Measurements from ENCODE around the gene PTCD3. TPM values are rescaled to one million over a fixed set of nuclear protein-coding genes. Genes with fewer than 3 reads are reported as not detected.
A peak's percentile ranks its signal among the peaks of the same experiment; 100 is the strongest.

PTCD3 gene
- total and polyA plus RNA-seq, 2 donors = 28.8 to 159 TPM

DNA sequence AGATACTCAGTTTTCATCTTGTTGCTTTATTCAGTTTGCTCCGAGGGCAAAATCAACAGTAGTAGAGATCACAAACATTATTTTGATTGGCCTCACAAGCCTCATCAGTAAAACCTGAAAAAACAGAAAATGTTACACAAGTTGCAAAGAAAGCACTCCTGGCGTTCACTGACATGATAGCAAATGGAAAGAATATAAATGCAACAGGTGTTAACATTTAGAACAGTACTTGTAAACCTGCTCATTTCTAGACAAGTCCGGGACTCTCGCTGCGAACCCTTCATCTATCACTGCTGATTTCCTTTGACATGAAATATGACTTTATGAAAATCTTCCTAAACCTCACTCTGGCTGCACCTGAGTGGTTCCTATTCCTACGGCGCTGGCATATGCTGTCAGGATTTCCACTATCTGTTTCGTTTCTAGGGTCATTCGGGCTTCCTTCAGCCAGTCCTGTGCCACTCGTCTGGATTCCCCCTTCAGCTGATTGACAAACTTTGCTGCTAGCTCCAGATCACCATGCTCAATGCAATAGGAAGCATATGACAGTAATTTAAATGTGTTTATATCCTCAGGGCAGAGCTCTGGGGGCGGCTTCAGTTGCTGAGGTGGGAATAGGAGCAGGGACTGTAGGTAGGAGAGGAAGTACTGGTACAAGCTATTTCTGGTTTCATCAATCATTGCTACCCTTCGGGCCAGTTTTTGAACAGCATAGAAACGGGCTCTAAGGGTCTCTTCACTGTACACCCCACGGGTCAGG, 38.1 kb downstream of the PTCD3 start:
- no peak overlapping the region for H3K4me3 ChIP-seq (ENCODE audit: low read depth, low read length)
- no peak for DNase-seq (ENCODE audit: extremely low spot score)
- H3K36me3 ChIP-seq (ENCODE audit: insufficient read depth) = peaks cover 5% of the 10 kb centered on the region
- WGBS = 90% methylated on average over 14 of the region's 14 CpGs
- H3K27ac ChIP-seq (ENCODE audit: low read depth) = no peak overlapping the region
- H3K4me1 ChIP-seq (ENCODE audit: insufficient read depth) = no peaks in the 10 kb centered on the region

DNA sequence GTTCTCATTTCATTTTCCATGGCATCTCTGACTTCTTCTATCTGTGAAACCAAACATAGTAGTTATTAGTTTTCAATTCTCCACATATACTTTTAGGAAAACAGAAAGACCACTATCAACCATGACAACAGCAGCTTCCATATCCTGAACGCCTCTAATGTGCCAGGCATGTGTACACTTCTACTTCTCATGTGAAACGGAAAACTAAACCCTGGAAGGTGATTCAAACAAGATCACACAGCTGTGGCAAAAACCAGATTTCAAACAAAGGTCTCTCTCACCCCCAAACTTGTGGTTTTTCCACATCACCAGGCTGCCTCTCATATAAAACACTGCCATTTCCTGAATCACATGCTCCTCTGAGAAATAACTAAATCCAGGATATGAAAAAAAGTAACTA, 41.8 kb downstream of the PTCD3 start:
- H3K4me3 ChIP-seq (ENCODE audit: low read depth, low read length) = no peak overlapping the region
- no peak overlapping the region for H3K27ac ChIP-seq (ENCODE audit: low read depth)
- no peak for DNase-seq (ENCODE audit: extremely low spot score)
- peaks cover 7% of the 10 kb centered on the region for H3K36me3 ChIP-seq (ENCODE audit: insufficient read depth)
- H3K4me1 ChIP-seq (ENCODE audit: insufficient read depth) = no peaks in the 10 kb centered on the region
- 88% methylated on average over 2 of the region's 2 CpGs for WGBS

DNA sequence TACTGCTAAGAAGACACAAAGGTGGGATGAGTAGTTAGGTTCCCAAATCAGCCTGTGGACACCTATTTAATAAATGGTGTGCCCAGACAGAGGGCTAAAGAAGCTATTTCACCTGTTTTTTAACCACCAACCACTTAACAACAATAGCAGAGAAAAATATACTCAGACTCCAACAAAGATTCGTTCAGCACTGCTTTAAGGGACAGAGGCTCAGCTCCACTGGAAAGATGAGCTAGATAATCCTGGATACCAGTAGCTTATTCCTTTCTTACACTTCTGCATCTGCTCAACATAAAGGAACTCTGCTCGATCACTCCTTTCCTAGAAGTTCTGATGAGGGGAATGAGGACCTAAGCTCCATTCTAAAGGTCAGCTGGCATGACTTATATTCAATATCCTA, 44.5 kb downstream of the PTCD3 start:
- no peak for DNase-seq (ENCODE audit: extremely low spot score)
- H3K36me3 ChIP-seq (ENCODE audit: insufficient read depth) = peaks cover 6% of the 10 kb centered on the region
- H3K27ac ChIP-seq (ENCODE audit: low read depth) = no peak overlapping the region
- WGBS = 95% methylated on average over 2 of the region's 2 CpGs
- H3K4me3 ChIP-seq (ENCODE audit: low read depth, low read length) = no peak overlapping the region
- H3K4me1 ChIP-seq (ENCODE audit: insufficient read depth) = no peaks in the 10 kb centered on the region

DNA sequence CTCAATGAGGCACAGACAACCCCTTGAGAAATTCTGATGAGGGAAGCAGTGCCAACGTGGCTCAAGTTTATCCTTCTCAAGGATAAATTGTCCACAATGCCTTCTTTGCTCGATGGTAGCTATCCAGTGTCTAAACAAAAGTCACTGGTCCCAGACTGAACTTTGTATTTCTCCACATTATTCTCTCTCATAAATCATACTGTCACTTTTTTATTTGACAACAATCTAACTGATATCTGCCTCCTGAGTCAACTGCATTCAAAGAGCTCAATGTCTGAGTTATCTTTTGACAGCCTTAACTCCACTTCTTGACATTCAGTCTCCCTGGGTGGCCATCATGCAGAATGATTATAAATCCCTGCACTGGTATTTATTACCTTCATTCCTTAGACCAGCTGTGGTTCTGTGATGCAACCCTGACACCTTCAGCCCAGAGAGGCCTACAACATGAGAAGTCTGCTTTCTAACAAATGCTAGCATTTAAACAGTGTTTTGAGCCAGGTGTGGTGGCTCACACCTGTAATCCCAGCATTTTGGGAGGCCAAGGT, 51.0 kb downstream of the PTCD3 start:
- WGBS = 62% methylated on average over 2 of the region's 2 CpGs
- H3K4me1 ChIP-seq (ENCODE audit: insufficient read depth) = no peaks in the 10 kb centered on the region
- H3K36me3 ChIP-seq (ENCODE audit: insufficient read depth) = peaks cover 14% of the 10 kb centered on the region
- no peak overlapping the region for H3K27ac ChIP-seq (ENCODE audit: low read depth)
- no peak for DNase-seq (ENCODE audit: extremely low spot score)
- no peak overlapping the region for H3K4me3 ChIP-seq (ENCODE audit: low read depth, low read length)

DNA sequence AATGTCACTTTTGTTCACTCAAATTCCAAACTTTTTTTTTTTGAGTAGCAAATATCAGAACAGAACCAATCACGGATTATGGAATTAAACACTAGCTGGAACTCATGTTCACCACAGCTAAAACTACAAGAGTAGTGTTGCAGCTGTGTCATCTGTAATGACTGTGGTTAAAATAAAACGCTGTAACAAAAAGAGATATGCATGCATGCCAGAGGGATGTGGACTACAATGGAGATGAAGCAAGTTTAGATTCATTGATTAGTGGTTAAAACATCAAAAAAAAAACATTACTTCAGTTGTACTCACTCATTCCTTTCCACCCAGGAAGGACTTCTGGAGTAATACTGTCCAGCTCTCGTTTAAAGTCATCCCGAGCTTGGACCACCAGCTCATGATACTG, 52.3 kb downstream of the PTCD3 start:
- Histone ChIP-seq H3K4me1 (ENCODE audit: insufficient read depth) (no peaks in the 10 kb centered on the region), H3K36me3 (ENCODE audit: insufficient read depth) (peaks cover 14% of the 10 kb centered on the region), H3K4me3 (ENCODE audit: low read depth, low read length) (no peak overlapping the region), H3K27ac (ENCODE audit: low read depth) (no peak overlapping the region)
- 91% methylated on average over 4 of the region's 4 CpGs for WGBS
- no peak for DNase-seq (ENCODE audit: extremely low spot score)

DNA sequence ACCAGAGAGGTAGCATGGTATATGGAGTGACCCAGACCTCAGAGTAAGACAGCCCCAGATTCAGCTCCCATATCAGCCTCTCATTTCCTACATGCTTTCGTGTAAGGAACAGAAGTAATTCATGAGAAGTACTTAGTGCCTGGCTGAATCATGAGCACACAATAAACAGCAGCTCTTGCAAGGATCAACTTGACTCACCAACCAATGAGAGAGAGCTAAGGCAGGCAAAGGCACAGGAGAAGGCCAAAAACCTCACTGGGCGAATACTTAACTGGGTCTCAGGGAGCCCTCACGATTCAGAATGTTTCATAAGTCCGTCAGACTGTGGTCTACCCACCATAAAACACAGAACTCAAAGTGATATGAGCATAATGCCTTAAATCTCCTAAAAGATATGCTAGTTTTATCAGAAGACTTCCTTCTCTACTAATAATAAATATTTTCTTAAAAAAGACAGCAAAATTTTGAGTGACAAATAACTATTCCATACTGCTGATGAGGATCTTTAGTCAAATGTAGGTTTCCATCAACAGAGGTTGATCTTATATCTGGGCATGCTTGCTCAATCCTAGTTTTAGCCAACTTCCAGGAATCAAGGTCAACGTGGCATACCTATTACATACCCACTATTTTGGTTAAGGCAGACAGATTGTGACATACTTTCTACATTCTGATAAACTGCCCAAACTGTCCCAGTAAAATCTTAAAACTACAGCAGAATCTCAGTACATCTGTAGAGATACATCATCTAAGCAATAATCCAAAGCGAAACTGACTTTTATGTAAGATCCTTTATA, 54.3 kb downstream of the PTCD3 start:
- no peak overlapping the region for H3K27ac ChIP-seq (ENCODE audit: low read depth)
- peaks cover 14% of the 10 kb centered on the region for H3K36me3 ChIP-seq (ENCODE audit: insufficient read depth)
- DNase-seq (ENCODE audit: extremely low spot score) = no peak
- H3K4me1 ChIP-seq (ENCODE audit: insufficient read depth) = no peaks in the 10 kb centered on the region
- WGBS = 93% methylated on average over 6 of the region's 6 CpGs
- H3K4me3 ChIP-seq (ENCODE audit: low read depth, low read length) = no peak overlapping the region

DNA sequence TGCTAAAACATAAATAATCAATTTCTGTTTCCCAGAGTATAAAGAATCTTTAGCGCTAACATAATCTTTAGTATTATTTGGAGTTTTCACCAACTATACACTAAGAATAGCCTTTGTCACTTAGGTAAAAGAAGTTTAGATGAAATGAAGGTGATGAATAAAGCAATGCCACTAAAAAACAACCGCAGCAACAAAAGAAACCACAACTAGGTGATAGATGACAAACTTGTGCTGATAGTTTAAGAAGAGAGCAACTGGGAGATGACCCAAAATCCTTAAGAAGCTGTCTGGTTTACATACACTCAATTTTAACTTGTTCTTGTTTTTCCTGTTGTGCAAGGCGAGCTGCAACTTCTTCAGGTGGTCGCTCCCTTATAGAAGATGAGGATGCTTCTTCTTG, 64.4 kb downstream of the PTCD3 start:
- peaks cover 3% of the 10 kb centered on the region for H3K36me3 ChIP-seq (ENCODE audit: insufficient read depth)
- H3K4me3 ChIP-seq (ENCODE audit: low read depth, low read length) = no peak overlapping the region
- no peak overlapping the region for H3K27ac ChIP-seq (ENCODE audit: low read depth)
- no peak for DNase-seq (ENCODE audit: extremely low spot score)
- H3K4me1 ChIP-seq (ENCODE audit: insufficient read depth) = no peaks in the 10 kb centered on the region
- WGBS = 96% methylated on average over 4 of the region's 4 CpGs

DNA sequence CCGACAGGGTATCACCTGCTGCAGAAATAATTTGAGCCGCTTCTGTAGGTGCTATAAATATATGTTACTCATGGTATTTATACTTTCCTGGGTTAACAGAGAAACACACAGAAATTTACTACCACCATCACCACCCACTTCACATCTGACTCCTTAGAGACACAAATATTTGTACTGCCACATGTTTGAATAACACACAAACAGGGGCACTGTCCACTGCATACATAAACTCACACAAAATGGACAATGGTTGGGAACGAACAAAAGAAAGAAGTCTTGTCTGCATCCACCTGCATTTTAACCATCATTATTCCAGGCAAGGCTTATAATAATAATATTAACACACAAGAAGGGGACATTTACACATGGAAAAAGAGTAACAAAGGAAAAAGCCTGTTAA, 65.3 kb downstream of the PTCD3 start:
- Histone ChIP-seq H3K36me3 (ENCODE audit: insufficient read depth) (peaks cover 5% of the 10 kb centered on the region), H3K4me3 (ENCODE audit: low read depth, low read length) (no peak overlapping the region), H3K27ac (ENCODE audit: low read depth) (no peak overlapping the region), H3K4me1 (ENCODE audit: insufficient read depth) (no peaks in the 10 kb centered on the region)
- 82% methylated on average over 3 of the region's 3 CpGs for WGBS
- no peak for DNase-seq (ENCODE audit: extremely low spot score)

DNA sequence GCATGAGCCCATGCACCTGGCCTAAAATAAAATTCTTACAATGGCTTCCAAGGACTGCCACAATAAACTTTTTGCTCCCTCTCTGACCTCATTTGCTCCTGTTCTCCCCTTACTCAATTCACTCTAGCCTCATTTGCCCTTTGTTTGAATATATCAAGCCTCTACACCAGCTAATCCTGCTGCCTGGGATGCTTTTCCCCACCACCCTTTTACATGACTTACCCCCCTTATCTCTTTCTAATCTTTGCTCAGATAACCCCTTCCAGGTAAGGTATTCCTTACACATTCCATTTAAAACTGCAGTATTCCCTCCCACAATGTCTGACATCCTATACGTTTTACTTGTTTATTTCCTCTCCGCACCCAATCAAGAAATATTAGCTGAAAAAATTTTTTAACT, 66.6 kb downstream of the PTCD3 start:
- DNase-seq (ENCODE audit: extremely low spot score) = no peak
- Histone ChIP-seq H3K36me3 (ENCODE audit: insufficient read depth) (peaks cover 7% of the 10 kb centered on the region), H3K4me1 (ENCODE audit: insufficient read depth) (no peaks in the 10 kb centered on the region), H3K4me3 (ENCODE audit: low read depth, low read length) (no peak overlapping the region), H3K27ac (ENCODE audit: low read depth) (no peak overlapping the region)
- 89% methylated on average over 2 of the region's 2 CpGs for WGBS

DNA sequence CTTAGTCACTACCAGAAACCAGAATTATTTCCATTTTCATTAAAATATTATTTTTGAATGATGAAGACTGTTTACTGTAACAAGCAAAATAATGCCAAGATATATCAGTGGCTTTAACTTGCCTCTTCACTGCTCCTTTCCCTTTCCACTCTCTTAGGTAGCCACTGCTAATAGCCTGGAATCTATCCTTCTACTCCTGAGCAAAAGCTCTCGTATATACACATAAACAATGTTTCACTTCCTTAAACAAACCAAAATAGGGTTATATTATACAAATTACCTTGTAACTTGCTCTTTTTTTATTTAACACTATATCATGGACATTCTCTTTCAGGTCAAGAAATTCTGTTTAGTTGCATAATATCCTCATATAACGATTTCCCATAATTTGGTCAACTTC, 68.4 kb downstream of the PTCD3 start:
- DNase-seq (ENCODE audit: extremely low spot score) = no peak
- peaks cover 7% of the 10 kb centered on the region for H3K36me3 ChIP-seq (ENCODE audit: insufficient read depth)
- H3K4me3 ChIP-seq (ENCODE audit: low read depth, low read length) = no peak overlapping the region
- H3K27ac ChIP-seq (ENCODE audit: low read depth) = no peak overlapping the region
- H3K4me1 ChIP-seq (ENCODE audit: insufficient read depth) = no peaks in the 10 kb centered on the region
- WGBS = 79% methylated on average over 2 of the region's 2 CpGs

DNA sequence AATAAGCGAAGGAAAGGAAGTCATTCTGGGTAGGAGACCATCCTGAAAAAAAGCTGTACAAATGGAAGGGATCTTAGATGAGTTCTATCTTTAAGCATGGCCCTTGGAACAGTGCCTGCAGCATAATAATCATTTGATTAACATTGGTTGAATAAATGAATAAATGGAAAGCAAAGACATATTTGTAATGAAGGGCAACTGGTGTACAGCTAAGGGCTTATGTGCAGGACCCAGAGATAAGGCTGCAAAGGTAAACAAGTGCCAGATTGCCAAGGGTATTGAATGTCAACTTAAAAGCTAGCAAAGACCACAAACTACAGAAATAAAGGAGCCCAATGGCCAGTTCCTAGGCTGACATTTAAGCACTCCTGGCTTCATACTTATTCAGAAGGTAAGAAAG, 69.8 kb downstream of the PTCD3 start:
- no peak for DNase-seq (ENCODE audit: extremely low spot score)
- Histone ChIP-seq H3K4me1 (ENCODE audit: insufficient read depth) (no peaks in the 10 kb centered on the region), H3K4me3 (ENCODE audit: low read depth, low read length) (no peak overlapping the region), H3K36me3 (ENCODE audit: insufficient read depth) (peaks cover 4% of the 10 kb centered on the region), H3K27ac (ENCODE audit: low read depth) (no peak overlapping the region)
- WGBS = 93% methylated on average over 1 of the region's 1 CpG

DNA sequence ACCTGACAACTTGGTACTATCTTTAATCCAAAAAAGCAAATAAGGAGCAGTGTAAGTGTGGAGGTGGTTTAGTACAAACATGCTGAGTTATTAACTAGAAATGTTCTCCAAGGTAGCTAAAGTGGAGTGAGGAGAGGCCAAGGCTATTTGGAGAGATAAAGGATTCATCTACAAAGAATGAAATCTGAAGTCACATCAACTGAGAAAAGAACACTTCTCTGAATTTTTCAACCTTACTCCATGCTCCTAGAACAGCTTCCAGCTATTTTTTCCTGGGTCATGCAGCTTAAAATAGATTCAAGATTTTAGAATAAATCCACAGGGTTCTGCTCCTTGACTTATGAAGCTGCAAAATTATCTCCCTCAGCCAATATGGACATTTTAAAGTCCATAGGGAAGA, 70.6 kb downstream of the PTCD3 start:
- DNase-seq (ENCODE audit: extremely low spot score) = no peak
- Histone ChIP-seq H3K4me3 (ENCODE audit: low read depth, low read length) (no peak overlapping the region), H3K36me3 (ENCODE audit: insufficient read depth) (peaks cover 4% of the 10 kb centered on the region), H3K27ac (ENCODE audit: low read depth) (no peak overlapping the region), H3K4me1 (ENCODE audit: insufficient read depth) (no peaks in the 10 kb centered on the region)

DNA sequence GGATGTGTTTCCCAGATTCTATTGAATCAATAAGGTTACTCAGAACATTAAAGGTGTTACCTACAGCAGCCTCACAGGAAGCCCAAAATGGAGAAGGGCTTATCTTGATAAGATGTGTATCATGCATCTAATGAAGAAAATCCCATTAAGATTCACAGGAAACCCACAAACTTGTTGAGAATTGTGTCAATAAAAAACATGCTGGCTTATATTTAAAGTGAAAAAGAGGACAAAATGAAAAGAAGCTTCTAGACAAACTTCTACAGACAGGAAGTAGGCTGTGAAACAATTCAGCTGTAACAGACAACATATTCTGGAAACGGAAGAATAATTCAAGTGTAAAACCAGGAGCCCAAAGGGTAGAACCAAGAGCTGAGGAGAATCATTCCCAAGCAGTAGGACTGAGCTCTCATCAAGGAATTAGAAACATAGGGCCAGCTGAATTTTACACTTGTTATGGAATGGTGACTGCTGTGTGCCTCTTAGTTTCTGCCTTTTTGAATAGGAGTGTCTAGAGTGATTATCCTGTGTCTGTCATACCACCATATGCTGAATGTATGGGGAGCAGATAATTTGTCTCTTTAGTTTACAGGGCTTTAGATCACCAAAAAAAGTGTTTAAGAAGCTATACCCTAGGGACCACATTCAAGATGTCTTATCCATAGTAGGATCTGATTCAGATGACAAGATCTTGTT, 79.6 kb downstream of the PTCD3 start:
- Histone ChIP-seq H3K4me1 (ENCODE audit: insufficient read depth) (peaks cover 2% of the 10 kb centered on the region), H3K27ac (ENCODE audit: low read depth) (peak overlapping the region; percentile 38), H3K36me3 (ENCODE audit: insufficient read depth) (no peaks in the 10 kb centered on the region), H3K4me3 (ENCODE audit: low read depth, low read length) (no peak overlapping the region)
- WGBS = 25% methylated on average over 1 of the region's 1 CpG
- DNase-seq (ENCODE audit: extremely low spot score) = no peak

DNA sequence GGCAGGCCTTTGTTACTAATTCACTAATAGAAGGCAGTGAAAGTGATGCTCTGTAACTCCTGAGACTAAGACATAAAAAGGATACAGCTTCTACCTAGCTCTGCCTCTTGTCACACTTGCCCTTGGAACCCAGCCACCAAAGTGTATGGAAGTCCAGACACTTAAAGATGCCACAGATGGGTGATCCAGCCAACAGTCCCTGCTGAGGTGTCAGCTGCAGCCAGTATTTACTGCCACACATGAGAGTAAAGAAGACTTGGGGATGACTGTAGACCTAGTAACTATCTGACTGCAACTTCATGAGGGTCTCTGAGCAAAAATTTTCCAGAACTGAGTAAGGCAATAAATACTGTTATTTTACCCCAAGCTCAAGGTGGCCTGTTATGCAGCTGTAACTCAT, 80.4 kb downstream of the PTCD3 start:
- no peak overlapping the region for H3K4me3 ChIP-seq (ENCODE audit: low read depth, low read length)
- peaks cover 2% of the 10 kb centered on the region for H3K4me1 ChIP-seq (ENCODE audit: insufficient read depth)
- no peak overlapping the region for H3K27ac ChIP-seq (ENCODE audit: low read depth)
- H3K36me3 ChIP-seq (ENCODE audit: insufficient read depth) = no peaks in the 10 kb centered on the region
- no peak for DNase-seq (ENCODE audit: extremely low spot score)
